ENCODE measurements around the gene KRTAP5-8.
"Not testable (repeated sequence)": the region's sequence is repeated elsewhere in the genome, so short reads cannot be mapped to it uniquely, and the experiment has no call there.

The KRTAP5-8 gene

DNA sequence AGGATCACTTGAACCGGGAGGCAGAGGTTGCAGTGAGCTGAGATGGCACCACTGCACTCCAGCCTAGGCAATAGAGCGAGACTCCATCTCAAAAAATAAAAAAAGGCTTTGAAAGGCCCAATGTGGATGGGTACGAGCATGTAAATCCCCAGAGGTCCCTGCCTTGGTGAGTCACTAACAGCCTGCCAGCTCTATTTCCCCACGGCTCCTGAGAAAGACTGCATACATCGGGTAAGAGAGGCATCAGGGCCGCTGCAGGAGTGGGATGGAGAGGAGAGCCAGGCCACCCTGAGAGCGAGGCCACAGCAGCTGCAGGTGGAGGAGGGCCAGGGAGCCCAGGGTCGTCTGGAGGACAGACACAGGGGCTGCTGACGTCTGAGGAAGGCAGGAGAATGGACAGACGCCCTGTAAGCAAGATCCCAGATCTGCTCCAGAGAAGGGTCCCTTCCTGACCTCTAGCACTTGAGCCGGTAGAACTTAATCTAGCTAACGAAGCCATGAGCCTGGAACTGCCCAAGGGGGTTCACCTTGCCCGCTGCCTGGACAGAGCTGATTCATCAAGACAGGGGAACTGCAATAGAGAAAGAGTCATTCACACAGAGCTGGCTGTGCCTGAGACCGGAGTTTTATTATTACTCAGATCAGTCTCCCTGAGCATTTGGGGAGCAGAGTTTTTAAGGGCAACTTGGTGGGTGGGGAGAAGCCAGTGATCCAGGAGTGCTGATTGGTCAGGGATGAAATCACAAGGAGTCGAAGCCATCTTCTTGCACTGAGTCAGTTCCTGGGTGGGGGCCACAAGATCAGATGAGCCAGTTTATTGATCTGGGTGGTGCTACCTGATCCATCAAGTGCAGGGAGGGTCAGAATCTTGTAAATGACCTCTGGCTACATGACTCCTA lies 5.3 kb downstream of the KRTAP5-8 start:
- in situ Hi-C loops (cut with MboI; ENCODE audit: low sequenced_read_pairs): no loop called here

DNA sequence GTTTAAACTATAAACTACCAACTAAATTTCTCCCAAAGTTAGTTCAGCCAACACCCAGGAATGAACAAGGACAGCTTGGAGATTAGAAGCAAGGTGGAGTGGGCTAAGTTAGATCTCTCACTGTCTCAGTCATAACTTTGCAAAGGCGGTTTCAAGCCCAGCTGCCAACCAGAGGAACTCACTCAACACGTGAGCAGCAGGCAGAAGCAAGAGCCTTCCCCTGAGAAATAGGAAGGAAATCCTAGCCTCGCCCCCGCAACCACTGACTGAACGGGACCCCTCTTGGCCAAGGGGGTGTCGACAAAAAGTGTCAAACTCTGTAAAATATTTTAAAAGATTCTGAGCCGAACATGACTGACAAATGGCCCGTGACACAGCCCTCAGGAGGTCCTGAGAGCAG lies 6.0 kb downstream of the KRTAP5-8 start:
- in situ Hi-C loops (cut with MboI; ENCODE audit: low sequenced_read_pairs): no loop called here

- in situ Hi-C loops (cut with MboI; ENCODE audit: low sequenced_read_pairs): no loop called here
Observed at GRCh38 chr11:71544525-71545214, 6.8 kb downstream of the KRTAP5-8 start.

GRCh38 chr11:71545405-71545966 lies 7.7 kb downstream of the KRTAP5-8 start:
- in situ Hi-C loops (cut with MboI; ENCODE audit: low sequenced_read_pairs): no loop called here

GRCh38 chr11:71548120-71548519 lies 10.3 kb downstream of the KRTAP5-8 start, which contains the start of gene KRTAP5-9:
TSS of gene KRTAP5-9 (plus strand) at chr11:71548420. CDS start at chr11:71548658, 238 bp downstream.
- in situ Hi-C loops (cut with MboI; ENCODE audit: low sequenced_read_pairs): no loop called here

GRCh38 chr11:71548716-71549151 lies 10.9 kb downstream of the KRTAP5-8 start:
- in situ Hi-C loops (cut with MboI; ENCODE audit: low sequenced_read_pairs): no loop called here

DNA sequence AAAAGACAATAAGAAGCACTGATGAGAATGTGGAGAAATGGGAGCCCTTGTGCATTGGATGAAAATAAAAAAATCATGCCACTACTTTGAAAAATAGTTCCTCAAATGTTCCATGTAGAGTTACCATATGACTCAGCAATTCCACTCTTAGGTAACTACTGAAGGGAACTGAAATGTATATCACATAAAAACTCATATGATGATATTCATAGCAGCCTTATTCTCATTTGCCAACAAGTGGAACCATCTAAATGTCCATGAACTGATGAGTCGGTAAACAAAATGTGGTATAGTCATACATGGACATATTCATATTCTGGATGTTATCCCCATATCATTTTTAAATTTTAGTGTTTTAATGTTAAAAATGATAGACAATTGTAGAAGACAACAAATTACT lies 13.9 kb downstream of the KRTAP5-8 start:
- in situ Hi-C loops (cut with MboI; ENCODE audit: low sequenced_read_pairs): no loop called here

- in situ Hi-C loops (cut with MboI; ENCODE audit: low sequenced_read_pairs): no loop called here
Observed at GRCh38 chr11:71554996-71555395, 17.2 kb downstream of the KRTAP5-8 start.

DNA sequence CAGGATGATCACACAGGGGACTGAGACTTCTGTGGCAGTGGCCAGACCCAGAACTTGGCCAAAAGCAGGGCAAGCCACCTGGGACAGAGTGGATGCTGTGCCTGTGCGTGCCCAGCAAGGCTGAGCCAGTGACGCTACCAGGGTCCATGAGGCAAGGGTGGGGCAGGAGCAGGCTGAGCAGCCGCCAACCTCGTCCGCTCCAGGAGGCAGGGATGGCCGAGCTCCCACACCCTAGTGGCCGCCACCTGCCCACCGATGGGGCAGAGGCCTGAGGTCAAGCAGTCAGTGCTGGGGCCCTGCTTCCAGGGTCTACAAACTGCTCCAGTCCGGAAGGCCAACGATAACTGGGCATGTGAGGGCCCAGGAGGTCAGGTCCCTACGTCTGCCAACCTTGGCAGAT lies 17.7 kb downstream of the KRTAP5-8 start:
- in situ Hi-C loops (cut with MboI; ENCODE audit: low sequenced_read_pairs): no loop called here

DNA sequence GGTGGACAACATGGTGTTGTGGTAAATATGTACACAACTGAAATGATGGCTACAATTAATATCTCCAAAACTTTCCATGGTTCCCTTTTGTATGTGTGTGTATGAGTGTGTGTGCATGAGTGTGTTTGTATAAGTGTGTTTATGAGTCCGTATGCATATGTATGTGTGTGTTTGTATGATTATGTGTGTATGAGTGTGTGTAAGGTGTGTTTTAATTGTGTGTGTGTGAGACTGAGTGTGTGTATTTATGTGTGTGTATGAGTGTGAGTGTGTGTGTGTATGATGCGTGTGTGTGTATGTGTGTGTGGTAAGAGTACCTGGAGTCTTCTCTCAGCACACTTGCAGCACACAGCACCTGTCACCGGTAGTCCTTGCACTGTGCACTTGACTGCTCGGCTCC lies 18.2 kb downstream of the KRTAP5-8 start:
- in situ Hi-C loops (cut with MboI; ENCODE audit: low sequenced_read_pairs): no loop called here

- in situ Hi-C loops (cut with MboI; ENCODE audit: low sequenced_read_pairs): no loop called here
Observed at GRCh38 chr11:71557257-71557656, 19.4 kb downstream of the KRTAP5-8 start.

DNA sequence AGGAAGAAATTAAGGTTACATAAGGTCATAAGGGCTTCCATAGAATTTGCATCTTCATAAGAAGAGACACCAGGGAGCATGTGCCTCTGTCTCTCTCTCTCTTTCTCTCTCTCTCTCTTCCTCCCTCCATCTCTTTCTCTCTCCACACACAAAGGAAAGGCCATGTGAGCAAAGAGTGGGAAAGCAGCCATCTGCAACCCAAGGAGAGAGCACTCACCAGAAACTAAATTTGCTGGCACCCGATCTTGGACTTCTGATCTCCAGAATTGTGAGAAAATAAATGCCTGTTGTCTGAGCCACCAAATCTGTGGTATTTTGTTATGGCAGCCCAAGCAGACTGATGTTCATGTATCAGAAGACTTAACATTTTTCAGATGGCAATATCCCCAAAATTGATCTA lies 21.2 kb downstream of the KRTAP5-8 start:
- in situ Hi-C loops (cut with MboI; ENCODE audit: low sequenced_read_pairs): no loop called here

DNA sequence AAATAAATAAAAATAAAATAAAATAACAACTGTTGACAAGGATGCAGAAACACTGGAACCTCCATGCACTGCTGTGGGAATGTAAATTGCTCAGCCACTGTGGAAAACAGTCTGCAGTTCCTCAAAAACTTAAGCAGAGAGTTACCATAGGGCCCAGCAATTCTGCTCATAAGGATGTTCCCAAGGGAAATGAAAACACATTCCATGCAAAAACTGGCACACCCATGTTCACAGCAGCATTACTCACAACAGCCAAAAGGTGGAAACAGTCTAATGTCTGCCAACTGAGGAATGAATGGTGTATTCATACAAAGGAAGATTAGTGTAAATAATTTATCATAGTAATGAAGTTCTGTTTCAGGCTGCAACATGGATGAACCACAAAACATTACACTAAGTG lies 24.3 kb downstream of the KRTAP5-8 start:
- in situ Hi-C loops (cut with MboI; ENCODE audit: low sequenced_read_pairs): no loop called here

DNA sequence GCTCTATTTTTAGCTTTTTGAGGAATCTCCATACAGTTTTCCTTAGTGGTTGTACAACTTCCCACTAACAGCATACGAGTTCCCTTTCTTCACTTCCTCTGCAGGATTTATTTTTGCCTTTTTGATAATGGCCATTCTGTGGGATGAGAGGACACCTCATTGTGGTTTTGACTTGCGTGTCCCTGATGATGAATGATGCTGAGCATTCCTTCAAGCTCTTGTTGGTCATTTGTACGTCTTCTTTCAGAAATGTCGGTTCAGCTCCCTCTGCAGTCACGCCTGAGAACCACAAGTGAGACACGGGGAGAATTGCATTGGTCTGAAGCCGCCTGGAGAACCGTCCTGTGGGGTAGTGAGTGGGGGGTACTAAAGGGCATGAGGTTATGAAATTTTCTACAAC lies 25.6 kb downstream of the KRTAP5-8 start:
- in situ Hi-C loops (cut with MboI; ENCODE audit: low sequenced_read_pairs): no loop called here

GRCh38 chr11:71564430-71564829 lies 26.6 kb downstream of the KRTAP5-8 start:
- in situ Hi-C loops (cut with MboI; ENCODE audit: low sequenced_read_pairs): no loop called here

DNA sequence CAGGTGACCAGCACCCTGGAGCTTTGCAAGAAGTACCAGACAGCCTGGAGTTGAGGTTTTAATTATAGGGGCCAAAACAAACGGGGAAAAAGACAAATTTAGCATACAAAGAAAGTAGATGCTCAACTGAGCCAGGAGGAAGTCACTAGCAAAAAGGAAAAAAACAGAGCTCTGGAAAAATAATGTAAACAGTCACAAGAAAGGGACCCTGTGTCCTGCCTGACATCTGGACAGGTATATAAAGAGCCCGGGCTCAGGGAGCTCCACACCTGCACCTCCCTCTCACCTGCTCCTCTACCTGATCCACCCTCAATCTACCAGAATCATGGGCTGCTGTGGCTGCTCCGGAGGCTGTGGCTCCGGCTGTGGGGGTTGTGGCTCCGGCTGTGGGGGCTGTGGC lies 27.4 kb downstream of the KRTAP5-8 start, which contains the start of gene KRTAP5-10:
Gene KRTAP5-10, plus strand, starts transcription at position 301 of the 400 bp plus-strand sequence. Its CDS starts 25 bp downstream, at position 326.
- in situ Hi-C loops (cut with MboI; ENCODE audit: low sequenced_read_pairs): no loop called here

DNA sequence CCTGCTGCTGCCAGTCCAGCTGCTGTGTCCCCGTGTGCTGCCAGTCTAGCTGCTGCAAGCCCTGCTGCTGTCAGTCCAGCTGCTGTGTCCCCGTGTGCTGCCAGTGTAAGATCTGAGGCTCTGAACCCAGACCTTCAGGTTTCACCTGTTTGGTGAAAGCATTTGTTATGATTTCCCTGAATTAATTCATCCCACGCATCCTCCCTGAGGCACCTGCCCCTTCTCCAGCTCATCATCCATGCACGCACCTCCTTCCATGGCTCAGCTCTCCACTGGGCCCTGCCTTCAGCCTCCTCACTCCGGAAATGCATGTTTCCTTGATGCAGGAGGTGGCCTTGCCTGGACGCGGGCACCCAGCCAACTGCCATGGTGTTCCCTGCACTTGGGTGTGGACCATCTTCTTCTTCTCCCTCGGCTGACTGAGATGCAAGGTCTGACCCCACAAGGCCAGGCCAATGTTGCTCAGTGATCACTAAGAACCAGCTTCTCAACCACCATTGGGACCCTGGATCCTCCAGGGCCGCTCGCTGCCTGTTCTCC lies 28.3 kb downstream of the KRTAP5-8 start:
- in situ Hi-C loops (cut with MboI; ENCODE audit: low sequenced_read_pairs): no loop called here

- in situ Hi-C loops (cut with MboI; ENCODE audit: low sequenced_read_pairs): not testable (repeated sequence)
Observed at GRCh38 chr11:71566626-71567599, 29.1 kb downstream of the KRTAP5-8 start.

DNA sequence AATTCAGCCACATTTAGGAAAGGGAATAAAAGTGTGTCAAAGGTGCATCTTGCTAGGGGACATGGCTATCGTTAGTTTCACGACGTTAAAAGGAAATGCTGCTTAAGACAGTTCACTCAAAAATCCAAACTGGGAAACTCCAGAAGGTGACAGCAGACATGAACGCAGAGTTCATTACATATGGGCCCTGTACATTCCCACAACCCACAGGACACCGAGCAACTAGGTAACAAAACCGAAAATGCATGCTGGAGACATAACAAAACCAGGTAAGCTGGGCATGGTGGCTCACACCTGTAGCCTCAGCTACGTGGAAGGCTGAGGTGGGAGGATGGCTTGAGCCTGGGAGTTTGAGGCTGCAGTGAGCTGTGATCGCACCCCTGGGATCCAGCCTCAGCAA lies 29.8 kb downstream of the KRTAP5-8 start:
- in situ Hi-C loops (cut with MboI; ENCODE audit: low sequenced_read_pairs): not testable (repeated sequence)

DNA sequence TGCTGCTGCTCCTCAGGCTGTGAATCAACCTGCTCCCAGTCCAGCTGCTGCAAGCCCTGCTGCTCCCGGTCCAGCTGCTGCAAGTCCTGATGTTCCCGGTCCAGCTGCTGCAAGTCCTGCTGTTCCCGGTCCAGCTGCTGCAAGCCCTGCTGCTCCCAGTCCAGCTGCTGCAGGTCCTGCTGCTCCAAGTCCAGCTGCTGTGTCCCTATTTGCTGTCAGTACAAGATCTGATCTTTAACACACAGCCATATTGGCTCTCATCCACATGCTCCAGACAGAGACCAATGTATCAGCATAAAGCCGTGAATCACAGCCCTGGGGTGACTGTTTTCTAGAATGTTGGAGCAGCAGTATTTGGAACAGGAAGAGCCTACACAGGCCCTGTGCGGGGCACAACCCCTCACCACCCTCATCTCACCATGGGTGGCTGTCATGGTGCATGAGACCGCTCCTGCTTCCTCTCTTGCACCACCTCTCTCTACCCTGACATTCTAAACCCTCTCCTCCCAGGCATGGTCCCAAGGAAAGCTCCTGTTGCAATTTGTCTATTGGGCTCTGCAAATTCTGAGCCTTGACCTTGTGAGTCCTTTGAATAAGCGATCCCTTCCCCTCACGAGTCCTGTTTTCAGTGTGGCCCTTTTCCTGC lies 31.0 kb downstream of the KRTAP5-8 start:
- in situ Hi-C loops (cut with MboI; ENCODE audit: low sequenced_read_pairs): no loop called here

Measured in HL-60/S4 treated with retinoic acid at 250 ng/mL for 4 days and 3 days (cell line).